Uterus (tissue), 4 donors: ENCODE results near the gene BNC2. TPM values are rescaled to one million over a fixed set of nuclear protein-coding genes. Genes with fewer than 3 reads are reported as not detected.
A peak's percentile ranks its signal among the peaks of the same experiment; 100 is the strongest.

Experiments
- DNase-seq, 2 donors: peaks; one replicate each; pipeline ENCODE4 v3.0.0-alpha.2; 2019 to 2020
- H3K27ac ChIP-seq, 2 donors: fragments of 200-600 bp; sonication (generic); 1 replicate in 1 of 2; 2 replicates in 1 of 2; pipeline ENCODE4 v1.5.1; 2016 to 2018
- H3K27me3 ChIP-seq, 2 donors: fragments of 200-600 bp; sonication (generic); one replicate each; pipeline ENCODE4 v1.5.1; 2018 to 2019; ENCODE audit warnings: control low read depth in 1 of 2
- H3K36me3 ChIP-seq, 2 donors: fragments of 200-600 bp; sonication (generic); one replicate each; pipeline ENCODE4 v1.5.1; 2019; ENCODE audit warnings: control low read depth in 1 of 2
- H3K4me1 ChIP-seq, 2 donors: fragments of 200-600 bp; sonication (generic); one replicate each; pipeline ENCODE4 v1.5.1; 2018 to 2019; ENCODE audit warnings: control low read depth in 1 of 2
- H3K4me3 ChIP-seq, 2 donors: fragments of 200-600 bp; sonication (generic); 1 replicate in 1 of 2; 2 replicates in 1 of 2; pipeline ENCODE4 v1.5.1; 2018 to 2019; ENCODE audit warnings: mild to moderate bottlenecking in 1 of 2
- H3K9me3 ChIP-seq, 2 donors: fragments of 200-600 bp; sonication (generic); one replicate each; pipeline ENCODE4 v1.5.1; 2019; ENCODE audit warnings: control low read depth in 1 of 2
- POLR2A ChIP-seq, 2 donors: fragments of 450-650 bp; IDR thresholded peaks; one replicate each; pipeline ENCODE4 v1.6.1; 2016; ENCODE audit warnings: antibody characterized with exemption in 2 of 2, mild to moderate bottlenecking in 1 of 2, moderate library complexity in 1 of 2
- intact Hi-C: fragments of 100-400 bp; cut with DNase I; formaldehyde crosslinking; loops from one replicate; pipeline ENCODE4 v1.15.1; 2023; ENCODE audit warnings: low total_unique reads
- total RNA-seq, 4 donors: library from RNA; depleted of rRNA in 3 of 4; stranded (reverse); fragments of >200 nt in 3 of 4; gene quantifications; one replicate each; pipeline versions ENCODE4 v1.1.0 to v1.2.4, GENCODE V29; 2014 to 2023
- TF ChIP-seq, protein P1 (sequence below), 4 experiments: fragments of 200-600 bp in 2 of 4; fragments of 450-650 bp in 2 of 4; sonication (generic) in 2 of 4; IDR thresholded peaks; one replicate each; pipeline ENCODE4 v1.5.1; 2016 to 2019; ENCODE audit warnings: antibody characterized with exemption in 4 of 4, mild to moderate bottlenecking in 2 of 4, moderate library complexity in 1 of 4
- donor health status: DM: yes; HTN: yes; CAD: no.

Gene BNC2
- total RNA-seq, 4 donors from 2014 or later = 85.9 to 293 (median 93.4) TPM

DNA sequence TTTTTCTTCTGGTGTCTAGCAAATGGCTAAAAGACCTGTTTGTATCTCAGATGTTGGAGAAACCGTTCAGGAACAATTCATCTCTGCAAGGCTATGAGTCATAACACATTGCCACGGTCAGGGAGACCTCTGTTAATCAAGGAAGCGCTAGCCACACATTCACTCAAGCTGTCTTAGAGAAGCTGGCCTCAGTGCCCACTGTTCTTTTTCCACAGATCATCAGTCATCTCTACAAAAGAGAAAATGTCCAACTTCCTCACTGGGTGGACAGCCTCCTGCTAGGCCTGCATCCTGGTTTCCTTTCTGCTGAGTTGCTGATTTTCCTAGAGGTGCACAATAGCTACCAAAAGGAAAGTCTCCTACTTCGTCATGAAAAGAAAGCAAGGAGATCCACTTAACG, 360.5 kb downstream of the BNC2 start:
- Histone ChIP-seq H3K4me1 (peaks cover 0 to 9% of the 10 kb centered on the region in 2 donors), H3K27ac (peak overlapping the region; percentile 71 to 81), H3K4me3 (peak overlapping the region in 1 of 2 donors; percentile 1), H3K27me3 (no peaks in the 10 kb centered on the region), H3K36me3 (no peaks in the 10 kb centered on the region), H3K9me3 (no peaks in the 10 kb centered on the region)
- intact Hi-C loops = no loop called here
- DNase-seq = peak in 1 of 2 donors; percentile 70
- TF ChIP-seq, protein P1, sequence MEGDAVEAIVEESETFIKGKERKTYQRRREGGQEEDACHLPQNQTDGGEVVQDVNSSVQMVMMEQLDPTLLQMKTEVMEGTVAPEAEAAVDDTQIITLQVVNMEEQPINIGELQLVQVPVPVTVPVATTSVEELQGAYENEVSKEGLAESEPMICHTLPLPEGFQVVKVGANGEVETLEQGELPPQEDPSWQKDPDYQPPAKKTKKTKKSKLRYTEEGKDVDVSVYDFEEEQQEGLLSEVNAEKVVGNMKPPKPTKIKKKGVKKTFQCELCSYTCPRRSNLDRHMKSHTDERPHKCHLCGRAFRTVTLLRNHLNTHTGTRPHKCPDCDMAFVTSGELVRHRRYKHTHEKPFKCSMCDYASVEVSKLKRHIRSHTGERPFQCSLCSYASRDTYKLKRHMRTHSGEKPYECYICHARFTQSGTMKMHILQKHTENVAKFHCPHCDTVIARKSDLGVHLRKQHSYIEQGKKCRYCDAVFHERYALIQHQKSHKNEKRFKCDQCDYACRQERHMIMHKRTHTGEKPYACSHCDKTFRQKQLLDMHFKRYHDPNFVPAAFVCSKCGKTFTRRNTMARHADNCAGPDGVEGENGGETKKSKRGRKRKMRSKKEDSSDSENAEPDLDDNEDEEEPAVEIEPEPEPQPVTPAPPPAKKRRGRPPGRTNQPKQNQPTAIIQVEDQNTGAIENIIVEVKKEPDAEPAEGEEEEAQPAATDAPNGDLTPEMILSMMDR (IDR thresholded peaks at IDR 0.05) = no peak
- no peak for TF ChIP-seq POLR2A (IDR thresholded peaks at IDR 0.05)

DNA sequence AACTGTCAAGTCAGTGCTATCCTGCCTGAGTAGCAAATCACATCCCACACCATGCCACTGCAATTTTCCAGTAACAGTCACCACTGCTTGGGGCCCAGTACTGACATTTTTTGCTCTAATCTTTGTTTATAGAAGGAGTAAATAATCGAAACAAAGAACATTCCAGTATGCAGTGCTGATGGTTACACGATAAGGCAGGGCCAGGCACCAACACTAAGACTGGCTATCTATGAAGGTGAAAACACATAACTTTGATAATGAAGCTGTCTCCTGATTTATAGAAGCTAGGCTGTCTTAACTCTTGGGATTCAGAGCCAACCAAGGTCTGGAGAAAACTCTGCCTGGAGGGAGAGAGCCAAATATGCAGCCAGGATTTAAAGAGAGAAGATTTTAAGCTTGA, 365.3 kb downstream of the BNC2 start:
- DNase-seq = no peak
- Histone ChIP-seq H3K27me3 (no peaks in the 10 kb centered on the region), H3K27ac (peak overlapping the region; percentile 71 to 81), H3K4me3 (no peak overlapping the region), H3K9me3 (no peaks in the 10 kb centered on the region), H3K36me3 (no peaks in the 10 kb centered on the region), H3K4me1 (peaks cover 0 to 13% of the 10 kb centered on the region in 2 donors)
- intact Hi-C loops = no loop called here
- no peak for TF ChIP-seq POLR2A (IDR thresholded peaks at IDR 0.05)
- TF ChIP-seq, protein P1 (IDR thresholded peaks at IDR 0.05) = no peak

DNA sequence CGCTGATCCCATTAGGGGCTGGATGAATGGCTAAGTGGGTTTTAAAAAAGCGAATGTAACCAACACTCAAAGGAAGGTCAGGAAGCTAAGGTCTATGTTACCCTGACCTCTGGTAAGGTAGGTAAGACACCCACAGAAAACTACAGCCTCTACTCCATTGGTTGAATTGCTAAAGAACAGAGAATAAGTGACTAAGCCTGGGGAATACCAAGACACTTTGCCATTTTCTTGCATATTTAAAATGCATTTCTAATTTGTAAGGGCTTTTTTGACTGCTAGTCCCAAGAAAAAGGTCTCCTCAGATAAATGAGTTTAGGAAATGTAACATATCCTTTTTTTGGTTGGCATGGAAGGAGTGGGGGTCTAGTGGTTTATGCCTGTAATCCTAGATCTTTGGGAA, 368.7 kb downstream of the BNC2 start:
- TF ChIP-seq POLR2A (IDR thresholded peaks at IDR 0.05) = no peak
- TF ChIP-seq, protein P1 (IDR thresholded peaks at IDR 0.05) = no peak
- Histone ChIP-seq H3K4me3 (no peak overlapping the region), H3K27me3 (no peaks in the 10 kb centered on the region), H3K9me3 (no peaks in the 10 kb centered on the region), H3K36me3 (no peaks in the 10 kb centered on the region), H3K27ac (peak overlapping the region in 1 of 2 donors; percentile 71), H3K4me1 (peaks cover 0 to 7% of the 10 kb centered on the region in 2 donors)
- DNase-seq = no peak
- intact Hi-C loops = no loop called here

DNA sequence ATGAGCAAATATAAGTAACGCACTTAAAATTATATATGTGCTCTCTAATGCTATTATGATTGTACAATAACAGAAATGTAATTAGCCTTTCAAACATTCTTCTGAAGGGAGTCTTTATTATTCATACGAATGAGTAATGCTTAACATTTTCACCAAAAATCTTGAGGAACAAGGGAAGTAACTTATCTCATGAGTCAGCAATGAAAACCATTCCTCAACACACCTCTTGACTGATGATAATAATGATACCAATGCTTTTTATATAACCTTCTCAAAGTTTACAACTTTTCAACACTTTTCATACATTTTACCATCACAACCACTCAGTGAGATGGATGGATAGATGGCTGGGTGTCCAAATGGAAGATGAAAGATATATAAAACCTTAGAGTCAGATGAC, 369.3 kb downstream of the BNC2 start:
- intact Hi-C loops = no loop called here
- no peak for DNase-seq

DNA sequence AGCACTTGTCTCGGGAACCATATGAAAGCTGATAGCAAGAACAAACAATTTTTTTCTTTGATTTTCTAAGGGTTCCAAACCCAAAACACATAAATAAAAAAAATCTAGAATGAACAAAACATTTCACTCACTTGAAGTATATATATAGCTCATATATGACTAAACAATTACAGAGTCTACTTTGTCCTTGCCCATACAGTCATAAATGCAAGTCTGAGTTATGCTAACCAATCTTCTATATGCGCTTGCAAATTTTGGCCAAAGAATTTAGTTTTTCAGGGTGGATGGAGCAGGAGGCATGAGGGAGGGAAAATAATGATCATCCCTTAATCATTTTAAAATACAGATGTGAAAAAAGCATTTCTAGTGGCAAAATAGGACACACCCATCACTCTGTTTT, 370.1 kb downstream of the BNC2 start:
- H3K27me3 ChIP-seq = no peaks in the 10 kb centered on the region
- peak overlapping the region in 1 of 2 donors; percentile 10 for H3K27ac ChIP-seq
- TF ChIP-seq, protein P1 (IDR thresholded peaks at IDR 0.05) = no peak
- TF ChIP-seq POLR2A (IDR thresholded peaks at IDR 0.05) = no peak
- no peak overlapping the region for H3K4me3 ChIP-seq
- H3K4me1 ChIP-seq = peaks cover 0 to 7% of the 10 kb centered on the region in 2 donors
- intact Hi-C loops = no loop called here
- no peaks in the 10 kb centered on the region for H3K9me3 ChIP-seq
- DNase-seq = no peak
- no peaks in the 10 kb centered on the region for H3K36me3 ChIP-seq

More for the DNA sequence above, 369.3 kb downstream of the BNC2 start:
- Histone ChIP-seq H3K4me3 (no peak overlapping the region), H3K9me3 (no peaks in the 10 kb centered on the region), H3K27ac (peak overlapping the region in 1 of 2 donors; percentile 71), H3K4me1 (peaks cover 0 to 7% of the 10 kb centered on the region in 2 donors), H3K36me3 (no peaks in the 10 kb centered on the region), H3K27me3 (no peaks in the 10 kb centered on the region)
- TF ChIP-seq, protein P1 (IDR thresholded peaks at IDR 0.05) = no peak
- TF ChIP-seq POLR2A (IDR thresholded peaks at IDR 0.05) = no peak
